ENCODE measurements around the gene RGR.

Gene RGR

DNA sequence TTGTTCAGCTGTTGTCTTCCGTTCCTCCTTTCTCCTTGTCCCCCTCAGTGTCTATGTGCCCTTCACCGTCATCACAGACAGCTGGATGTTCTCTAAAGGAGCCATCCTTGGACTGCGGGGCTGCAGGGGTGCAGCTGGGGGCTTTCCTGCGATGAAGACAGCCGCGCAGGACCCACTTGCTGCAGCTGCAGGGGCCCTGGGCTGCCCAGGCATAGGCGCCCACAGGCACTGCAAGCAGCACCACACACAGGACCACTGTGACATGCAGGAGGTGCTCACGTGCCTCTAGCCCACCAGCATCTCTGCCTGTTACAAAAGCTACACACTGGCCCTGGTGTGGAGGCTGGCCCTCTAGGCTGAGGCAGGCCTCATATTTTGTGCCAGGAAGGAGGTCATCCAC lies 22.9 kb upstream of the RGR start:
- DNase-seq (ENCODE audit: low read depth): no peak

DNA sequence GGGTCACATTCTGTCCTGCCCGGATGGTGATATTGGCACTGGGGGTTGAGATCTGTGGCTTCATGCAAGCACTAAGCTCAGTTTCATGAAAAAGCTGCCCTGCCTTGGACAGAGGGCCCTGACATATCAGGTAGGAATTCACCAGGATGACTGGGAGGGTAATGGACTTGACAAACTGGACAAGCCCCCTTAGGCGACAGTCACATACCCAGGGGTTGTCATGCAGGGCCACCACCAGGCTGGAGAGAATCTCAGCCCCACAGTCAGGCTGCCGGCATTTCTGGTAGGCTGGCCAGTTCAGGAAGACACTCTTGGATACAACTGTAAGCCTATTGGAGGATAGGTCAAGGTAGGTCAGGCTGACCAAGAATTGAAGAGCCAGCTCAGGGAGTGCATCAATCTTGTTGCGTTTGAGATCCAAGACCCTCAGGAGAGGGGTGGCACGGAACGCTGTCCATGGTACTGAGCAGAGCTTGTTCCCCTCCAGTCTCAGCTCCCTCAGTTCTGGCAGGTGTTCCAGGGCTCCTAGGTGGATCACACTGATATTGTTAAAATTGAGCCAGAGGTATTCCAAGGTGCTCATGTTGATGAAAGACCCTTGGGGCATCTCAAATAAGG lies 20.3 kb upstream of the RGR start:
- DNase-seq (ENCODE audit: low read depth): no peak

DNA sequence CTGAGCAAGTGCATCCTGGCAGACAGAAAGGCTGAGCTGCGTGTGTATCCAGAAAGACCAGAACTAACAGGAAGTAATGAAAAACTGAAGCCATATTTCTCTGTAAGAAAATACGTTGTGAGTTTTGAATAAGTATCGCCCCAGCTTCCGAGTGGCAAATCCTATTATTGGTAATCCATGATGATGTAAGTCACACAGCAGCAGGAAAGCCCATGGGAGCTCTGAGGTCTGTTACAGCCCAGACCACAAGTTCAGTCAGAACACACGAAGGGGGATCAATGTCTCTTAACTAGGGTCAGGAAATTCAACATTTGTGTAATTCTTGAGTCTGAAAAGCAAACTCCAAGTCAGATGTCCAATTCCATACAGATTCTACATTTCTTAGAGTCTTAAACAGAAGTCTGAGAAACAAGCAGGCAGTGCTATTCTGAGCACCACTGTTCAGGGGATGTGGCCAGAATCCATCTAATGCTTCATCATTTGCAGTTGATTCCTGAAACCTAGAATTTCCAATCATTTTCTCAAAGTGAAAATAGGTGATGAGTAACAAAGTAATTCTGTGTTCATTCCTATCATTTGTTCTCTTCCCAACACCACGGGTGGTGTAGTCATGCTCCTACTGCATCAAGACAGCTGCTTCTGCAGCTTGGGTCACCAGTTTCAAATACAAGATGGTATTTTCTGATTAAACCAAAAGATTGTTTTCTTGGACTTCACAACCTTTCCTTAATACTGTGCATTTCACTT lies 19.3 kb upstream of the RGR start, which contains the start of gene LRIT2:
Gene LRIT2, minus strand, starts transcription at position 118 of the 747 bp plus-strand sequence. Its CDS starts 24 bp downstream, at position 94.
- no peak for DNase-seq (ENCODE audit: low read depth)

DNA sequence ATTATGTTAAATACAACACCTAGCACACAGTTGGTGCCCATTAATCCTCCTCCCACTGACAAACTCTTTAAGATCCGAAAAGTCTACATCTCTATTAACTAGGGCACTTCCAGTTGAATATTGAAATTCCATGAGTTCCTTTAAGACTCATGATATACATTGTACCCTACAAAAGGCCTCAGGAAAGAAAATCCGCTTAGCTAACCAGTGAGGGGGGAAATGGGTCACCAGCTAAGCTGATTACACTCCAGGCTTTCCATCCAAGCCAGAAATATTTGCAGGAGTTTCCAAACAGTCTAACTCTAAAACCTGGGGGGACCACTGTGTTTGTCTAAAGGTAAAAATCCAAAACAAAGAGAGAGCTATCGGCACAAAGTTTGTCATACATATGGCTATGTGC lies 18.2 kb upstream of the RGR start:
- no peak for DNase-seq (ENCODE audit: low read depth)

DNA sequence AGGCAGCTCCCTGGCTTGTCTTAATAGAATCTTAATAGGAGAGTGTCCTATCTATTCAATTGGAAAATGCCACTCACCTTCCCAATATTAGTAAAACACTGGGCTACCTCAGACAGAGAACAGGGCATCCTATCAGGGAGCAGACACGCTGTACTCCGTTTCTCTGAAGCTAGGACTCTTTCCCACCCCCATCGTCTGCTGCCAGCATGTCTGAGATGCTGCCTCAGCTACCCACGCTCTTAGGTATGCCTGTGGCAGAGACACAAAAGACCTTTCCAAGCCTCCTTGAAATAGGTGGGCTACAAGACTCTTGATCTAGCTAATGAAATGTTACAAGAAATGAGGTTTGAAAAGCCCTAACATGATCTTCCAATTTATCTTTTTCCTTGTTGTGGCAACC lies 17.0 kb upstream of the RGR start:
- DNase-seq (ENCODE audit: low read depth): no peak

DNA sequence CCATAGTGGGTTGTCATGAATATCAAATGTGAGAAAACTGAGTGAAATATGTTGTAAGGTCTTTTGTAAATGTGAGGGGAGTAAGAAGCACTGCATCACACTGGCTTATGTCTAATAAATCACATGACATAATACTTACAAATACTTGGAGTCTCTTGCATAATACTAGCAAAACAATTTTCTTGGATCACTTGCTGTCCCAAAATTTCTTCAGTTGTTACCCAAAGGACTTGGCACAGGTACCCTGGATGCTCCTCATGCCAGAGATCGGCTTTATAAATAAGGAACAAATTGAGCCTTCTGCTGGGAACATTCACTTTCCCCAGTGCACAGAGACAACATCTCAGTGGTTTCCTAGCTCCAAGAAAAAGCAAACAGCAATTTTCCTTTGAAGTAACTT lies 14.5 kb upstream of the RGR start:
- DNase-seq (ENCODE audit: low read depth): no peak

DNA sequence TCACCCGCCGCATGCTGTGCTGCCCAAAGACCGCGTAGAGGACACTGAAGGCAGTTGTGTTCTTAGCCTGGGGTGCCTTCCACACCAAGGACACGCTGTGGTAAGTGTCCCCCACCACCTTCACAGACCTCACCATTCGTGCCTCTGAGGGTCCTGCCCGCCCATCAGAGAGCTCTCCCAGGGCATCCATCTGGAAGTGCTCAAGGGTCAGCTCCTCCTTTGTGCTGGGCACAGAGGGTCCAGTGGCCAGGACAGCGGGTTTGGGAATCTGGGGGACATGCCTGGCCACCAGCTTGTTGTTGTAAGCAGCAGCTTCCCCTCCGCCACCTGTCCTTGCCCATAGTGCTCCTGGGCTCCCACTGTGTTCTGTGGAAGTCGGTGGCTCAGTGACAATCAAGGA lies 12.5 kb upstream of the RGR start:
- no peak for DNase-seq (ENCODE audit: low read depth)

DNA sequence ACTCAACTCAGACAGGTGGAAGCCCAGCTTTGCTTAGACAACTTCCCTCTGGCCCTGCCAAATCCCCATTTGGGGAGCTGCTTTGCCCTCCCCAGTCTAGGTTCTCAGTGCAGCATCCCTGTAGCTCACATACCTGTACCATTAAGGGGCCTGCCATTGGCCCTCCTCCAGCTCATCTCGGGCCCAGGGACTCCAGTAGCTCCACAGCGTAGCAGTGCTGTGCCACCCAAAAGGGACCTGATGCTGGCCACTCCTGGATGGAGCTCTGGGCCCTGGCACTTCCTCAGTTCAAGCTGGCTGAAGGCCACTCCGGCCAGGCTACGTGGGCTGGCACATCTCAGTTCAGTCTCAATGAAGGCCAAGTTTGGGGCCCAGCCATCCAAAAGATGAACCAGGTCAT lies 10.9 kb upstream of the RGR start:
- DNase-seq (ENCODE audit: low read depth): no peak

DNA sequence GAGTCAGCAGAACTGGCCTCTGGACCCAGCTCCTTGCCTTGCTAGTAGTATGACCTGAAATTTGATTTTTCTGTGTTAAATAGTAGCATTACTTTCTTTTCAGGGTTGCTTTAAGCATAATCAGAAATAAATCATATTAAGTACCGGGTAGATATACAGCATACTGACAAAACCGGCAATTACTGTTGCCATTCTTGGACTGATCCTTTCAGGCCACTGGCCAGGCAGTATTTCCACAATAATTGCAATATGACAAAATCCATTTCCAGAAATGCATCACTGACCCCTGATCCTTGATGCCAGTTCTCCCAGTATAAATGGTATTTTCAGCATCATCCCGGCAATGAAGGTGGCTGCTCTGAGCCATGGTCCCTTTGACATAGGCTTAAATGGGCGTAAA lies 10.4 kb upstream of the RGR start:
- no peak for DNase-seq (ENCODE audit: low read depth)

DNA sequence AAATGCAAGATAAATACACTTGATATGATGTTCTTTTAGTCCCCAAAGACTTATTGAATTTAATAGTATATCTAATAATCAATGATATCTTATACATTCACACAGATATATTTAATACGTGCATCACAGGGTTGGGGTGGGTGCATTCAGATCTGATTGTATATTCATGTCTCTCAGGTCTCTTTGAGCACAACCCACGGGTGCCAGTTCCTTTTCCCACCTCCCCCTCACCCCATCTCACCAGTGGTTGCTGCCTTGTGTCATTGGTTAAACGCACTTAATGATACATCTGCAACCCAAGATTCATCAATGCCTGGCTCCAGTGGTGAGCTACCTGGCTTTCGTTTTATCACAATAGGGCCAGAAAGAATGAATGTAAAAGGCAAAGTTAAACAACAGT lies 9.8 kb upstream of the RGR start:
- DNase-seq (ENCODE audit: low read depth): no peak

DNA sequence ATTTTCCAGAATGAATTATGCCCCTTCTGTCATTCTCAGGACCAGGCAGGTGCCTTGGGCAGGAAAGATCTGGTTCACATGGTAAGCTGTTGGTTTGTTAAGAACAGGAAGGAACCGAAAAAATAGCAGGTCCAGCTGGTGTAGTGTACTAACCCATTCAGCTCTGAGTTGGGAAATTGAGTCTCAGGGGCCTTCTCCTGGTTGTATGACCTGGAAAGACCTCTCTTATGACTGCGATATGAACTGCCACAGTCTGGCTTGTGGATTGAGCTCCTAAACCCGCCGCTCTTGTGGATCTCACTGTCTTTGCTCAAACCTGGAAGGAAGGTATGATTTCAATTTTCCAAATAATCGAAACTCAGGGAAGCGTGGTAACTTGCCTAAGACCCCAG lies 8.1 kb upstream of the RGR start:
- DNase-seq (ENCODE audit: low read depth): no peak

DNA sequence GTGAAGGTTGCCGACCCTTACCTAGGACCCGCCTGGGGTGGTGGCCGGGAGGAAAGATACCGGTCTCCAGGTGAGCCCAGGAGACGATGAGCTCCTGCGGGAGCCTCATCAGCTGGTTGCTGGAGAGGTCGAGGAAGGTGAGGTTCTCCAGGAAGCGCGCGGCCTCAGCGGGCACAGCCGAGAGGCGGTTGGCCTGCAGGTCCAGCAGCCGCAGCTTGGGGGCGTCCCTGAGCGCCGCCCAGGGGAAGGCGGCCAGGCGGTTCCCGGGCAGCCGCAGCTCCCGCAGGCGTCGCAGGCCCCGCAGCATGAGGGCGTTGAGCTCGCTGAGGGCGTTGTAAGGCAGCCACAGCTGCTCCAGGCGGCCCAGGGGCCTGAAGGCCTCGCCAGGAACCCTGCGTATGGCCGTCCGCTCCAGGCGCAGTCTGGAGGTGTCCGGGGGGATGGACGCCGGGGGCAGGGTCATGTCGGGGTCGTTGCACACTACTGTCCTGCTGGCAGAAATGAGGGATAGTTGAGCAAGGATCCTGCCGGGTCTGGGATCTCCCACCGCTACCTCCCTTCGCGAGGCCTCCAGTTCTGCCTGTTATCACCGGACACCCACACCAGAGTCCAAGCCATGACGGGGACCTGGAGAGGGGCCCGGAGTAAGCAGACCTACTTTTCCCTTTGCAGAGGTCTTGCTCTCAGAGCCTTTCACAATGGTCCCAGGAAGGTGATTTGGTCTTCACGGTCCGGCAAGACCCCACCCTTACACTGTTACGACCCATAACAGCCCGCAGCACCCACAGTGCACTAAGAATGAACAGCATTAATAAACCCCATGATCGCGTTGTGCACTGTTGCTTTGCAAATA lies 7.4 kb upstream of the RGR start:
- DNase-seq (ENCODE audit: low read depth): no peak

DNA sequence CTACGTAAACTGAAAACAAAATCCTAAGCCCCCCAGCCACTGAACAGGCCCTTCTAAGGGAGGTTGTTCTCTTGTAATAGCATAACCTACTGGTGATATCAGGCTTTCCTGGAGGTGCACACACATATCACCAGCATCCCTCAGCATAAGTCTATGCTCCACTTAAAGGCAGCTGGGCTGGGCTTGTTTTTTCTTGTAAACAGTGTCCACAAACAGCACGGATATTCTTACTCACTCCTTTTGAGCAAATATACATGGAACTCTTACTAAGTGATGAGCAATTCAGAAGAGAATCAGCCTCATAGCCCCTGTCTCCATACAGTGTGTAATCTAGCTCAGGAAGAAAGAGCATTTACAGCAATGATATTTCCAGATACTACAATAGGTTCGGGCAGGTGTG lies 5.9 kb upstream of the RGR start:
- DNase-seq (ENCODE audit: low read depth): no peak

DNA sequence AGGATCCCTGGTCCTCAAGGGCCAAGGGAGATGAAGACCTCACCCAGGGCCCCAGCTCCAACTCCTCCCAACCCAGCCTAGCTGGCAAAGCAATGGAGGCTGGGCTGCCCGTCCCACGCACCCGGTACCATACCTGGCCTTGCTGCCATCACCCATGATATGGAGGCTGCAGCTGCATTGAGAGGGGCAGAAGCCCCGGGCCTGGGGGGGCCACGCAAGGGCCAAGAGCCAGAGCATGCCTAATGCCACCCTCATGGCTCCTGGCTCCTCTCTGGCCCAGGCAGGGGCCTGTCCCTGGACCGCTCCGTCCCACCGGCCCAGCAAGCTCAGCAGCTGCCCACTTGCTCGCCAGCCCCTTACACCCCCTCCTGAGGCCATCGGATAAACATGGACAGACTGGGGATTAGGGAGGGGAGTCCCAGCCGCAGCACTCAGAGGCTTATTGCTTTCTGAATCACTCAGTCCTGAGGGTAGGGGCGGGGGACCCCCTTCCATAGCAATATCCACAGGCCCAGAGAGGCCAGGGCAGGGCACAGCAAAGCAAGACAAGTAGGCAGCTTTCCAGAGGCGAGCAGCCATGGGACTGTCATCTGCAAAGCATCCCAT lies 3.6 kb upstream of the RGR start, which contains the start of gene LRIT1:
Gene LRIT1, minus strand, starts transcription at position 362 of the 606 bp plus-strand sequence. Its CDS starts 107 bp downstream, at position 255.
- DNase-seq (ENCODE audit: low read depth): no peak

DNA sequence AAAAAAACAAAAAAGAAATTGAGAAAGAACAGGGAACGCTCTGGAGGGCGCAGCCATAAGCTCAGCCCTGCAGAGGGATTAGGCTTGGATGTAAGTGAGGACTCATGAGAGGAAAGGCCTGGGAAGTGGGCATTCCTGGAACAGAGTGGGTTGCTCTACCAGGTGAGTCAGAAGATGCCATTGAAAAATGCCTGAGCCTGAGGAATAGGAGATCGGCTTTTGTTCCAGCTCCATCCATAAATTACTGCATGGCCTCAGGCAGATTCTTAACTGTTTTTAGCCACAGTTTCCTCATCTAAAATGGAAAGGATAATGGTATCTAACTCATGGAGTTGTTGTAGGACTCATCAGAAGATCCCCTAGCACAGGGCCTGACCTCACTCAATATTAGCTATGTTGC lies 1.1 kb upstream of the RGR start:
- DNase-seq (ENCODE audit: low read depth): no peak

DNA sequence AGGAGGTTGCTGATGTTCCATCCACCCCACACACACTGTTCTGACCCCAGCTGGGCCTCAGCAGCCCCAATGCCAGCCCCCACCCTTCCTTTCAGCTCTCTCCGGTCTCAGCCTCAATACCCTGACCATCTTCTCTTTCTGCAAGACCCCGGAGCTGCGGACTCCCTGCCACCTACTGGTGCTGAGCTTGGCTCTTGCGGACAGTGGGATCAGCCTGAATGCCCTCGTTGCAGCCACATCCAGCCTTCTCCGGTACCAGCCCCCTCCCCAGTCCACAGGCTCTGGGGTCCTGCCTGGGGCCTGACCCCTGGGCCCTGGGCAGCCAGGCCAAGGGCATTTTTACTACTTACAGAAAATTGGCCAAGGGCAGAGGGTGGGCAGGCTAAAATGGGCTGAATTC lies 2.6 kb downstream of the RGR start:
- no peak for DNase-seq (ENCODE audit: low read depth)

DNA sequence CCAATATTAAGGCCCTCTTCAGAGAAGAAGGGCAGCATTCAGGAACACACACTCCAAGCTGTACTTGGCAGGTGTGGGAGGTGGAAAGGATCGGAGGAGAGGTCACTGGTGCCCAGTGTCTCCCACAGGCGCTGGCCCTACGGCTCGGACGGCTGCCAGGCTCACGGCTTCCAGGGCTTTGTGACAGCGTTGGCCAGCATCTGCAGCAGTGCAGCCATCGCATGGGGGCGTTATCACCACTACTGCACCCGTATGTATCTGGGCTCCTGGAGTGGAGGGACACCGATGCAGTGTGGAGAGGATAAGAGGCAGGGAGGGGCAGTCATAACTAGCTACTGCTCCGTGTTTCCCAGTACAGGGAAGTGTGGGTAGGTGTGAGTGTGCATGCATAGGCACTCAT lies 3.9 kb downstream of the RGR start:
- no peak for DNase-seq (ENCODE audit: low read depth)

DNA sequence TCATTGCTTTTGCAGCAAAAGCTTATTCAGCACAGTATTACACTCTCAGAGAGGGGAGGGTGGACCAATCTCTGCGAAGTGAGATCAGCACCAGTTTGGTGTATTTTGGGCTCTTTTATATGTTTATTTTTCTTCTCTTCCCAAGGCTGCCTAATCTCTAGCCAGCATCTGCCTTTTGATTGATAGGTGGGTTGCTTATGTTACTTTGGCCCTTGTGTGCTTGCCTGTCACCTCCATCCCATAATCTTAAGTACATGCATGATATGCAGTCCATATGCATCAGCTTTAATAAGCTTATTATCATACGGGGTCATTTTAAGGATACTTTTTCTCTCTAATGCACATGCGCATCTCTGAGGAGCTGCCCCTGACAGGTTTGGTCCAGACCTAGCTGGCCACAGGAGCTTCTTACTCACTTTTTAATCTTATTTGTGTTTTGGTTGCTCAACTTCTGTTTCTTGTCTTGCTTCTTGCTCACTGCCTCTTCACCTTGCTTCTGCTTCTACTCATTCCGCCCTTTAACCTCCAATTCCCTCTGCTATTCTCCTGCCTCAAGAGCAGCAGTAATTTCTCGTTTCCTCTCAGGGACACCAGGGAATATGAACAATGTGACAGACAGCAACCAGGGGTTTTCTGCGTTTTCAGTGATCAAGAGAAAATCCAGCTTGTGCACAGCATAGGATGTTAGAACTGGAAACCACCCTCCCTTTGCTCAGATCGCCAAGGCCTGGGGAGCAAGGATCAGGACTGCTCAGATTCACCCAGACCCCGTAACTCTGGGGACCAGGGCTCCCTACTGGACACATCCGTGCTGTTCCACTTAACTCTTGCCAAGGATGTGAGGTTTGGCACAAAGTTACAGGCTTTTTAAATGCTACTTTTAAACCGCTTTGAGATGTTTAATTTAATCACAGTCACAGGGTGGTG lies 10.0 kb downstream of the RGR start:
- DNase-seq (ENCODE audit: low read depth): no peak

DNA sequence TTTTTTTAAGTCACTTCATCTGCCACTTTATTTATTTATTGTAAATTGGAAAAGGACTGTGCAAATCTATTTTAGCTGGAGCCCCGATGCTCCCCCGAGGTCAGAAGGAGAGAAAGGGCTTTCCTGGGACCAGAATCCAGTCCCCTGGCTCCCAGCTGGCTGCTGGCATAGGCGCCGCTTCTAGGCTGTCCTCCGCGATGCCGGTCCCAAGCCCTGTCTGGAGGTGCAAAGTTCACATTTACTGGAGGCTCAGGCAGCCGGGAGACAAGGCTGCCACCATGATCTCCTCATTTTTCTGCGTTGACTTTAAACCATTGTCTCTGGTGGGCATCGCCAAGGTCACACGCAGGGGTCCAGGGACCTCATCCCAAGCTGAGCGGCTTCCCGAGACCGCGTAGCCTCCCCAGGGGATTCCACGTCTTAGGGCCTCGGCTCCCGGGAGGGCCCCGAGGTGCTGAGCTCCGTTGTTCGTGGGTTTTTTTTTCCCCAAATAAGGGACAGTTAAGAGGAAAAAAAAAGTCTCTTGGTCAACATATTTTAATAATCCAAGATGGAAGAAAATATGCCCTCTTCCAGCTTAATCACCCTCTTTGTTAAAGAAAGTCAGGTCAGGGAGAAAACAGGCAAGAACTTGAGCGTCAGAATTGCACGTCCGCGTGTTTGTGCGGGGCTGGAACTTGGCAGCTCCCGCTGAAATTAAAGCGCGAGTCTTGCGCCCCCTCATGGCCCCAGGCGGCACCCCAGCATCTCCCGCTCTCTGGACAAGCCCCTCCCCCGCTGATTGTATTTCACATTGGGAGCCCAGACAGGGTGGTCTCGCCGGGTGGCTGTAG lies 11.9 kb downstream of the RGR start:
- peak; percentile 24 for DNase-seq (ENCODE audit: low read depth)

DNA sequence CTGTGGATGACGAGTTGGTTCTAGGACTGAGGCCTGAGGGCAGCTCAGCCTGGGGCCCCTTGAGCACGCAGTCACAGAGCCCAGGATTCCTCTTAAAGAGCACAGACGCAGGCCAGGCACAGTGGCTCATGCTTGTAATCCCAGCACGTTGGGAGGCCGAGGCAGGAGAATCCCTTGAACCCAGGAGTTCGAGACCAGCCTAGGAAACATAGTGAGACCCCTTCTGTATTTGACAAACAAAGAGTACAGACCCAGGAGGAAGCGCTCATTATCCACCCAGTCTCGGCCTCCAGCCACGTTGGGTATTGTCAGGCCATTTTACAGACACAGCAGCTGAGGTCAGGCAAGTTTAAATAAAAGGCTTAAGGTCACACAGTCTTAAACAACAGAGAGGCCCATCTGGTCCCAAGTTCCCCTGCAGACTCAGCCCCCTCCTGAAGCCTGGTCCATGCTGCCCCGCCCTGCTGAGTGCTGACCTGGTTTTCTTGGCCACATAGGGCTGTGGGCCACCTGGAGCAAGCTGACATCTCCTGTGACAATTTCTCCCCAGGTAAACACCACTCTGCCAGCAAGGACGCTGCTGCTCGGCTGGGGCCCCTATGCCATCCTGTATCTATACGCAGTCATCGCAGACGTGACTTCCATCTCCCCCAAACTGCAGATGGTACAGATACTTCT lies 12.6 kb downstream of the RGR start:
- no peak for DNase-seq (ENCODE audit: low read depth)
